ENCODE results near the gene S100A9. TPM values are rescaled to one million over a fixed set of nuclear protein-coding genes. Genes with fewer than 3 reads are reported as not detected.
A peak's percentile ranks its signal among the peaks of the same experiment; 100 is the strongest.
"Not testable (repeated sequence)": the region's sequence is repeated elsewhere in the genome, so short reads cannot be mapped to it uniquely, and the experiment has no call there.

S100A9 gene
- total RNA-seq, 1 donor from 2014 or later = not detected

- Mint-ChIP-seq H3K4me1 (ENCODE audit: low read depth) (no peaks in the 10 kb centered on the region), H3K36me3 (ENCODE audit: low read depth) (no peaks in the 10 kb centered on the region), H3K4me3 (no peak overlapping the region), H3K27me3 (ENCODE audit: insufficient read depth) (peaks cover 16% of the 10 kb centered on the region), H3K27ac (no peak overlapping the region), H3K9me3 (peaks cover under 1% of the 10 kb centered on the region)
- no peak for DNase-seq (ENCODE audit: low spot score)
- intact Hi-C loops (cut with micrococcal nuclease) = no loop called here
Observed at GRCh38 chr1:153399401-153400055, 41.9 kb downstream of the S100A9 start.

GRCh38 chr1:153400244-153400643 lies 42.6 kb downstream of the S100A9 start:
- Mint-ChIP-seq H3K27ac (no peak overlapping the region), H3K9me3 (peaks cover 3% of the 10 kb centered on the region), H3K4me3 (no peak overlapping the region), H3K4me1 (ENCODE audit: low read depth) (no peaks in the 10 kb centered on the region), H3K27me3 (ENCODE audit: insufficient read depth) (peaks cover 14% of the 10 kb centered on the region), H3K36me3 (ENCODE audit: low read depth) (no peaks in the 10 kb centered on the region)
- intact Hi-C loops (cut with micrococcal nuclease) = no loop called here
- no peak for DNase-seq (ENCODE audit: low spot score)

- intact Hi-C loops (cut with micrococcal nuclease) = no loop called here
- peaks cover 3% of the 10 kb centered on the region for H3K9me3 Mint-ChIP-seq
- H3K36me3 Mint-ChIP-seq (ENCODE audit: low read depth) = no peaks in the 10 kb centered on the region
- no peak overlapping the region for H3K27ac Mint-ChIP-seq
- H3K4me3 Mint-ChIP-seq = no peak overlapping the region
- no peak for DNase-seq (ENCODE audit: low spot score)
- H3K4me1 Mint-ChIP-seq (ENCODE audit: low read depth) = no peaks in the 10 kb centered on the region
- H3K27me3 Mint-ChIP-seq (ENCODE audit: insufficient read depth) = peaks cover 14% of the 10 kb centered on the region
Observed at GRCh38 chr1:153401461-153401860, 43.8 kb downstream of the S100A9 start.

- intact Hi-C loops (cut with micrococcal nuclease) = no loop called here
- Mint-ChIP-seq H3K9me3 (peaks cover 3% of the 10 kb centered on the region), H3K27ac (no peak overlapping the region)
Observed at GRCh38 chr1:153402226-153402625, 44.6 kb downstream of the S100A9 start.

GRCh38 chr1:153403421-153404085 lies 45.9 kb downstream of the S100A9 start:
- Mint-ChIP-seq H3K9me3 (peaks cover 3% of the 10 kb centered on the region), H3K4me3 (no peak overlapping the region), H3K4me1 (ENCODE audit: low read depth) (no peaks in the 10 kb centered on the region), H3K36me3 (ENCODE audit: low read depth) (no peaks in the 10 kb centered on the region), H3K27ac (no peak overlapping the region), H3K27me3 (ENCODE audit: insufficient read depth) (peaks cover 19% of the 10 kb centered on the region)
- intact Hi-C loops (cut with micrococcal nuclease) = loop anchor here (1.0 kb wide), 1 partner anchor 51 kb away; no protein-coding TSS in a partner anchor
- no peak for DNase-seq (ENCODE audit: low spot score)

More at GRCh38 chr1:153402226-153402625, 44.6 kb downstream of the S100A9 start:
- H3K4me3 Mint-ChIP-seq = no peak overlapping the region
- no peaks in the 10 kb centered on the region for H3K36me3 Mint-ChIP-seq (ENCODE audit: low read depth)
- peaks cover 16% of the 10 kb centered on the region for H3K27me3 Mint-ChIP-seq (ENCODE audit: insufficient read depth)
- no peak for DNase-seq (ENCODE audit: low spot score)
- no peaks in the 10 kb centered on the region for H3K4me1 Mint-ChIP-seq (ENCODE audit: low read depth)

- H3K27me3 Mint-ChIP-seq (ENCODE audit: insufficient read depth) = peaks cover 21% of the 10 kb centered on the region
- DNase-seq (ENCODE audit: low spot score) = no peak
- peaks cover 3% of the 10 kb centered on the region for H3K9me3 Mint-ChIP-seq
- H3K4me3 Mint-ChIP-seq = no peak overlapping the region
- no peak overlapping the region for H3K27ac Mint-ChIP-seq
- no peaks in the 10 kb centered on the region for H3K36me3 Mint-ChIP-seq (ENCODE audit: low read depth)
- H3K4me1 Mint-ChIP-seq (ENCODE audit: low read depth) = no peaks in the 10 kb centered on the region
- intact Hi-C loops (cut with micrococcal nuclease) = loop anchor here (1.0 kb wide), 1 partner anchor 52 kb away; no protein-coding TSS in a partner anchor
Observed at GRCh38 chr1:153404086-153404635, 46.5 kb downstream of the S100A9 start.

- Mint-ChIP-seq H3K4me1 (ENCODE audit: low read depth) (no peaks in the 10 kb centered on the region), H3K27ac (no peak overlapping the region), H3K9me3 (peaks cover 3% of the 10 kb centered on the region), H3K36me3 (ENCODE audit: low read depth) (no peaks in the 10 kb centered on the region), H3K4me3 (no peak overlapping the region), H3K27me3 (ENCODE audit: insufficient read depth) (peaks cover 25% of the 10 kb centered on the region)
- DNase-seq (ENCODE audit: low spot score) = peak; percentile 33
- intact Hi-C loops (cut with micrococcal nuclease) = loop anchor here (1.0 kb wide), 1 partner anchor 52 kb away; no protein-coding TSS in a partner anchor
Observed at GRCh38 chr1:153404768-153405167, 47.1 kb downstream of the S100A9 start.

GRCh38 chr1:153405825-153406599 lies 48.4 kb downstream of the S100A9 start:
- H3K4me1 Mint-ChIP-seq (ENCODE audit: low read depth); intact Hi-C loops (cut with micrococcal nuclease); H3K9me3 Mint-ChIP-seq; H3K27ac Mint-ChIP-seq; H3K4me3 Mint-ChIP-seq; H3K36me3 Mint-ChIP-seq (ENCODE audit: low read depth); DNase-seq (ENCODE audit: low spot score): not testable (repeated sequence)
- H3K27me3 Mint-ChIP-seq (ENCODE audit: insufficient read depth) = peaks cover 28% of the 10 kb centered on the region

GRCh38 chr1:153407274-153407673 lies 49.6 kb downstream of the S100A9 start:
- intact Hi-C loops (cut with micrococcal nuclease); H3K4me3 Mint-ChIP-seq; H3K4me1 Mint-ChIP-seq (ENCODE audit: low read depth); H3K9me3 Mint-ChIP-seq; H3K27ac Mint-ChIP-seq; H3K36me3 Mint-ChIP-seq (ENCODE audit: low read depth); DNase-seq (ENCODE audit: low spot score): not testable (repeated sequence)
- H3K27me3 Mint-ChIP-seq (ENCODE audit: insufficient read depth) = peaks cover 26% of the 10 kb centered on the region

Other genes starting within 250 kb of the S100A9 start
- not detected in 2 replicates for gene SPRR2F, start 244.3 kb upstream of the S100A9 start, total RNA-seq
- gene SPRR2G, start 207.0 kb upstream of the S100A9 start, total RNA-seq = not detected in 2 replicates
- not detected in 2 replicates for gene LELP1, start 154.4 kb upstream of the S100A9 start, total RNA-seq
- gene PRR9, start 140.3 kb upstream of the S100A9 start, total RNA-seq = not detected in 2 replicates
- not detected in 2 replicates for gene LORICRIN, start 98.2 kb upstream of the S100A9 start, total RNA-seq
- gene PGLYRP3, start 44.9 kb upstream of the S100A9 start, total RNA-seq = not detected in 2 replicates
- not detected in 2 replicates for gene PGLYRP4, start 9.0 kb upstream of the S100A9 start, total RNA-seq
- gene S100A12, start 17.8 kb downstream of the S100A9 start, total RNA-seq = not detected in 2 replicates
- gene S100A8, start 33.2 kb downstream of the S100A9 start, total RNA-seq = not detected in 2 replicates
- gene S100A7A, start 58.7 kb downstream of the S100A9 start, total RNA-seq = not detected in 2 replicates
- gene S100A7, start 102.8 kb downstream of the S100A9 start, total RNA-seq = not detected in 2 replicates
- gene S100A6, start 178.1 kb downstream of the S100A9 start, total RNA-seq = 154 and 159 TPM in 2 replicates
- 1.3 and 1.6 TPM in 2 replicates for gene S100A5, start 183.1 kb downstream of the S100A9 start, total RNA-seq
- 165 and 167 TPM in 2 replicates for gene S100A4, start 188.0 kb downstream of the S100A9 start, total RNA-seq
- not detected in 2 replicates for gene S100A3, start 191.4 kb downstream of the S100A9 start, total RNA-seq
- gene S100A2, start 208.0 kb downstream of the S100A9 start, total RNA-seq = 0.21 and 1.1 TPM in 2 replicates